ENCODE data around the gene RAG2.

Gene RAG2

GRCh38 chr11:36598051-36598450 lies at the start of gene RAG2:
Gene RAG2, minus strand, starts transcription at chr11:36598236. Its CDS starts 4,068 bp downstream, at chr11:36594168.
- no peak for DNase-seq

GRCh38 chr11:36638556-36638955 lies 40.5 kb upstream of the RAG2 start:
- no peak for DNase-seq

GRCh38 chr11:36635066-36635862 lies 37.2 kb upstream of the RAG2 start:
- DNase-seq, result no peak

GRCh38 chr11:36631774-36632173 lies 33.7 kb upstream of the RAG2 start:
- no peak for DNase-seq

GRCh38 chr11:36628765-36629244 lies 30.8 kb upstream of the RAG2 start:
- no peak for DNase-seq

- DNase-seq, result no peak
These were observed 30.1 kb upstream of the RAG2 start for GRCh38 chr11:36628141-36628540.

GRCh38 chr11:36627471-36627870 lies 29.4 kb upstream of the RAG2 start:
- no peak for DNase-seq

- DNase-seq, result no peak
These were observed 29.0 kb upstream of the RAG2 start for GRCh38 chr11:36627006-36627405.

GRCh38 chr11:36623494-36623893 lies 25.5 kb upstream of the RAG2 start:
- no peak for DNase-seq

GRCh38 chr11:36622431-36623136 lies 24.5 kb upstream of the RAG2 start:
- no peak for DNase-seq

- no peak for DNase-seq
These were observed 22.2 kb upstream of the RAG2 start for GRCh38 chr11:36620246-36620645.

- DNase-seq, result no peak
These were observed 21.5 kb upstream of the RAG2 start for GRCh38 chr11:36619502-36619901.

- no peak for DNase-seq
These were observed 20.5 kb upstream of the RAG2 start for GRCh38 chr11:36618363-36619047.

GRCh38 chr11:36617543-36618362 lies 19.7 kb upstream of the RAG2 start:
- no peak for DNase-seq

- no peak for DNase-seq
These were observed 17.8 kb upstream of the RAG2 start for GRCh38 chr11:36615826-36616225.

- DNase-seq, result no peak
These were observed 11.3 kb upstream of the RAG2 start for GRCh38 chr11:36609383-36609782.

GRCh38 chr11:36608491-36609199 lies 10.6 kb upstream of the RAG2 start:
- DNase-seq, result no peak

- DNase-seq, result no peak
These were observed 7.5 kb upstream of the RAG2 start for GRCh38 chr11:36605221-36606216.

GRCh38 chr11:36602135-36602534 lies 4.1 kb upstream of the RAG2 start:
- no peak for DNase-seq

- no peak for DNase-seq
These were observed 3.1 kb upstream of the RAG2 start for GRCh38 chr11:36601155-36601554.

GRCh38 chr11:36600180-36600579 lies 2.1 kb upstream of the RAG2 start:
- DNase-seq, result no peak
